ENCODE results near the gene BRAP.
A peak's percentile ranks its signal among the peaks of the same experiment; 100 is the strongest.
"Not testable (repeated sequence)": the region's sequence is repeated elsewhere in the genome, so short reads cannot be mapped to it uniquely, and the experiment has no call there.

The BRAP gene

DNA sequence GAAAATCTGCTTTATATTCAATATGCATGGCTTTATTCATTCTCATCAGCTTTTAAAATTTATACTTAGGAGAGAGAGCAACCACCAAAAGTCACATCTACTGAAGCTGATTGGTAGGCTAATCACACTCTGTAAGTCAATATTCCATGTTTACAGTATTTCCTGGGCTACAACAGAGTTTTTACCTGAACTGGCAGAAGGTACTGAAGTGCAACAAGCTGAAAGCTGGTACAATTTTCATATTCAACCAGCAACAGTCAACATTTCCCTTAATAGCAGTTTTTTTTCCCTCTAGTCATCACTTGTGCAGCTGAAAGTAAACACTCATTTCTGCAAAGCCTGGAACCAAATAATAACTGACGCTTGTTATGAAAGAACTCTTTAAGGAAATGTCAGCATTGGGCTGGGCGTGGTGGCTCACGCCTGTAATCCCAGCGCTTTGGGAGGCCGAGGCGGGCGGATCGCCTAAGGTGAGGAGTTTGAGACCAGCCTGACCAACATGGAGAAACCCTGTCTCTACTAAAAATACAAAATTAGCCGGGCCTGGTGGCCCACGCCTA lies 12.9 kb downstream of the BRAP start:
- peak; percentile 69 for DNase-seq

DNA sequence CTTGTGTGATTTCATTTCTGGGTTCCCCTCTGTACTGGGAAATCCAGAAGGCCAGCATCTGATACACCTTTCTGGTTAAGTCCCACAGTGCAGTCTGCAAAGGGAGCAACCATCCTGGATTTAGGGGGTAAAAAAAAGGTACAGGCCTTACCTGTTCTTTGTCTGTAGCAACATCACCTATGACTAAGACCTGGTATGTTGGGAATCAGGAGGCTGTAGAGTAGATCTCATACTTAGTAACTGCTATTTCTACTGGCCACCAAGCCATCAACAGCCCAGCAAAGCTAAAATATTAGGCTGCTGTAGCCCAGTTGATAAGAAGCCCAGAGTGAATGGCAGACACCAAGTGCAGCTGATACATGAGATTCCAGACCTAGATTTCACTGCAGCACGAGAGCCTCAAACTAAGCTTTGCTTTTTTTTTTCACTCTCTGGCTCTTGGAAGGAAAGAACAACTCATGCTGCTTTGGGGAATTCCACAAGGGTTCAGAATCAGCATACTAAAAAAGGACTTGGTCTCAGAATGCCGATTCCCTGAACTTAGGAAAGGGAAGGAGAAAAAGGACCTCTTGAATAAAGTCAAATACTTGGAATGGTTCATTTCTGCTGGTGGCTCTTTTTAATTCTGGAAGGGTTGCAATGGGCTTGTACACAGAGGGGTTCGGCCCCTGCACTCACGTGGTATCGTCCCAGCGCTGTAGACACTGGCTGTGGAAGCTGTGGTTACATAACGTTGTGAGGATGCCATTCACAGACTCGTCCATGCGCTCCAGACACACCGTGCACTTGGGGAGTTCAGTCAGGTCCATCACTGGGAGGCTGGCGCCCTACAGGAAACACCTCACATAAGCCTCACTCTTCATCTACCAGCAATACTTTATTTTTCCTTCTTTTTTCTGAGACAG lies 20.5 kb downstream of the BRAP start:
- no peak for DNase-seq

DNA sequence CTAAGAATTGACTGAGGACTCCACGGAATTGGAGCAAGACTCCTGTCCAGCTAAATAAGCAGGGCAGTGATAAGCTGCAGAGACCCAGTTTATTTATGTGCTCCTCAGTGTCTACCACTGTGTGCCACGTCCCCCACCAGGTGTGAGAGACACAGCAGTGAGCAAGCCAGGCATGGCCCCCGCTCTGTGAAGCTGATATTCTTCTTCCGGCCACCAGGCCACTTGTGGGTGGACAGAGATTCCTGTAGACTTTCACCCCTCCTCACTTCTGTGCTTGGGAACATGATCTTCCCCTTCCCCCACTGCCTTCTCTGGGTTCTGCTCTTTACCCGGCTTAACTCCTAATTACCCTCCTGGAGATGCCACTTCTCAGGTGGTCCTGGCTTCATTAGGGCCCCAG lies 21.3 kb downstream of the BRAP start:
- no peak for DNase-seq

DNA sequence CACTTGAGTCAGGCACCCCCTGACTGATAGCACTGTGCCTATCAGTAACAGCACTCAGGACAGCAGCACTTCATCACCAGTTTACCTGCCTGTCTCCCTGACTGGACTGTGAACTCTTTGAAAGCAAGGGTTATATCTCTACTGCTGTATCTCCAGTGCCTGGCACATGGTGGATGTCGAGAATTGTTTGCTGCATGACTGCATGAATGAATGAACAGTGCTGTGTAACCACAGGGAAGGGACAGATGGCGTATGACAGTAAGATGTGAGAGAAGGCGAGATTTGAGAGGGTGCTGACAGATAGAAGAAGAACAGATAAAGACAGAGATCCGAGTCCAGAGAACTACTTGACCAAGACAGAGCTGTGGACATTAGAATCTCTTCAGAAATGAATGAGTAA lies 29.7 kb downstream of the BRAP start:
- no peak for DNase-seq

DNA sequence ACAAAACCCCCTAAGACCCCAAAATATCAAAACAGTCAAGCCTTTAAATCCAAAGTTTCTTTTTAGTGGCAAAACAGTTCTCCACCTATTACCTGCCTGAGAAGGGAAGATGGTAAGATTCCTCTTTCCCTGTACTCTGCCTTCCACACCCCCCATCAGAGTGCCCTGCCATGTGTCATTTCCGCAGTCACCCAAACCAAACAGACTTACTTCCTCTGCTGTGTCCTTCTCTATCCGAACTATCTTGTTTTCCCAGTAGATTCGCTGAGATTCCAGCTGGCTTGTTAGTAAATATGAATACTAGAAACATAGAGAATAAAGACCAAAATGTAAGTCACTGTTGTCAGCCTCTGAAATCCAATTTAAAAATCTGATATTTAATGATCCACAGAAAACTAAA lies 30.4 kb downstream of the BRAP start:
- DNase-seq: no peak

DNA sequence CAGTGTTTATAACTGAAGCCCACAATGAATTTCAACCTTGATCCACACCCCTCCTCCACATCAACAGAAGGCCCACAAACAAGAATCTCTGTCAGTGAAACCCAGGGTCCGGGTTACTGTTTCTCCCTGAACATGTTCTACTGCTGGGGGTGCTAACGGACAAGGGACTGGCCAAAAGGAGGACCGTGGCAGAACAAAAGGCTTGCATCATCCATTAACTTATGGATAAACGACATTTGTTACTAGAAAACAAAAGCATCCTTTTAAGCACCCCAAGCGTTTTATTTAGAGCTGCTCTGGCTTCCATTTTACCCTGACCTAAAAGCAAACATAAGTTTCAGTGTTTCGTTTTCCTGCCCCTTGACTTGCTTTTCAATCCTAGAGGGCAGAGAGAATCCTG lies 32.2 kb downstream of the BRAP start:
- no peak for DNase-seq

DNA sequence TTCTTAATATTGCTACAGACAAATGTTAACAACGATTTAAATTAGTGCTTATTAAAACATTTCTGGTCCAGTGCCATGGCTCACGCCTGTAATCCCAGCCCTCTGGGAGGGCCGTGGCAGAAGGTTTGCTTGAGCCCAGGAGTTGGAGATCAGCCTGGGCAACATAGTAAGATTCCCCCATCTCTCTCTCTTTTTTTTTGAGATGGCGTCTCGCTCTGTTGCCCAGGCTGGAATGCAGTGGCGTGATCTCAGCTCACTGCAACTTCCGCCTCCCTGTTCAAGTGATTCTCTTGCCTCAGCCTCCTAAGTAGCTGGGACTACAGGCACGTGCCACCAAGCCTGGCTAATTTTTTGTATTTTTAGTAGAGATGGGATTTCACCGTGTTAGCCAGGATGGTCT lies 33.2 kb downstream of the BRAP start:
- DNase-seq: not testable (repeated sequence)

DNA sequence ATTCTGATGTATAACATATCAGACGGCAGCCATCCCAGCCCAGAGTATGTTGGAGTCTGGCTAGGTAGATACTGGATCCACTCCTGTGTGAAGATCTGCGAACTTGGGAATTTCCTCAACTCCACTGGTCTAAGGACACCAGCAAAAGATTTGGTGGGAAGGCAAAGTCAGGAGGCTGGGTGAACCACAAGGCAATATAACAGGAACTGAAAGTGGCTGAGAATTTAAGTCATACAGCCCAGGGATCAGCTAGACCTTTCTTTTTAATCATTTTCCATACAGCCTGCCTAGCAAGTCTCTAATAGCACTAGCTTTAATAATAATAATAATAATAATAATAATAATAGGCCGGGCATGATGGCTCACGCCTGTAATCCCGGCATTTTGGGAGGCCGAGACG lies 34.8 kb downstream of the BRAP start:
- no peak for DNase-seq

DNA sequence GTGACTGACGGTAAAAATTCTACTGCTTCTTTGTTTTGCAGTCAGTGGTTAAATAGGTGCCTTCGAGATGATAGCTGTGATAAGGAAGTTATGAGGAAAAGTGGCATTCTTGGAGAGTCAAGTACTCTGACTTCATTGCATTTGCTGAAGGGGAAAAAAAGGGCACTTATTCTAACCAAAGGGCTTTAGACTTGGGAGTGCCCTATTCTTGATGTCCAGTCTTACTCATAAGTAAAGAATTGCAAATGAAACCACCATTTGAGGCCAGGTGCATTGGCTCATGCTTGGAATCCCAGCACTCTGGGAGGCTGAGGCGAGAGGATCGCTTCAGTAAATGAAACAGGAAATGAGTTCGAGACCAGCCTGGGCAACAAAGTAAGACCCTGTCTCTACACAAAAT lies 40.3 kb downstream of the BRAP start:
- DNase-seq: no peak

DNA sequence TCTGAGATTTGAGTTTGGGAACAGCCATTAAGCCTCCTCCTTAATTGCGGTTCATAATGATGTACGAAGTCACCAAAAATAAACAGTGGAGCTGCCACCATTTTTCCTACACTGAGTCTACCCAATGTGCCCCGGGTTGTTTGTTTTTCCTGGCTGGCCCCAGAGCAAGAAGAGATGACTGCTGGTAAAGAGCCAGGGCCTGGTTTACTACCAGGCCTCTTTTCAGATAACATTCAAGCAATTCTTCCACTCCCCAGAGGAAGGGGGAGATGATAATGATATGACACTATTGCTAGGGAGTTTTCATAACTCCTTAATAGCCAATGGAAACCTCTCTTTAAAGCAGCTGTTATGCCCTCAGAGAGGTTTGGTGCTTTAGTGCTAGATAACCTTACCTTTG lies 42.3 kb downstream of the BRAP start:
- DNase-seq: no peak

DNA sequence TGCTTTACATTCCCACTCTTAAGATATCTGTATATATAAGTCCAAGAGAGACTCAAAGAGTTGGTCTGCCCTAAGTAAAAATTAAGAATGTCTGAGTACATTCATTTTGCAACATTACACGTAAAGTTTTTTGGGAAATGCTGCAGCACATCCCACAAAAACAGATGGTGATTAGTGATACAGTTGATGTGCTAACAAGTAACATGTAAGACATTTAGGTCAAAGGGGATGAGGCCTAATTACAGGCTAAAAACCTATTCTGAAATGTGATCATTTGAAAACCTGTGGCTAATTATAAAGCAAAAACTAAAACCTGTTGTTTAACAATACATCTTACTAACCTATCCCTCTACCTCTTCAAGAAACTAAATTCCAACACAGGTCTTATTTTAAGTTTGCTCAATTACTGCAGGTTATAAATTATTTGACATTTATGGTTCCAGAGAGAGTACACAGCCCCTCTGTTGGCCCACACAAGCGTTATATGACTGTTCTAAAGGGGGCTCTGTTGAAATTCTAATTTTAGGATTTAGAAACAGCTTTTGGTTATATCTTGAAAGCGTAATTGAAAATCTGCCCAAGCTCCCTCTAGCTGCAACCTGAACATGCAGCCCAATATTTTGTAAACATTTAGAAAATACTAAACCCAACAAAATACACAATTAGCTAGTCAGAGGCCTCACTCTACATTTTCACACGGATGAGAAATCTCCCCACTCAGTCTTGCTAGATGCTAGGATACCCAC lies 42.9 kb downstream of the BRAP start:
- no peak for DNase-seq

DNA sequence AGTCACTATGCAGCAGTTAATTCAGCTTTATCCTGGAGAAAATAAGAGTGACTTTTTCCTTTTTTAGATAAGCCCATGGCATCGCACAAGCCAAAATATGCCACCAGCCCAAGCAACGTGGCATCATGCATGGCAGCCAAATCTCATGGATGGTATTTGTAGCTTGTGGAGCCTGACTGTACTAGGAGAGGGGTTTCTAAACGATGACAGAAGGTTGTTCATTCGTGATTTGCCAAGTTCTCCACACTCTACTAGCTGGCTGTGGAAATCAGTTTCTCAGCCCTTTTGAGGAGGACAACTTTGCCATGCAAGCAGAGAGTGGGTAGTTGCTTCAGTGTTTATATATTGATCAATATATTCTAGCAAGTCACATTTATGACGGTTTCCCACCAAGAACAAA lies 45.2 kb downstream of the BRAP start:
- no peak for DNase-seq

DNA sequence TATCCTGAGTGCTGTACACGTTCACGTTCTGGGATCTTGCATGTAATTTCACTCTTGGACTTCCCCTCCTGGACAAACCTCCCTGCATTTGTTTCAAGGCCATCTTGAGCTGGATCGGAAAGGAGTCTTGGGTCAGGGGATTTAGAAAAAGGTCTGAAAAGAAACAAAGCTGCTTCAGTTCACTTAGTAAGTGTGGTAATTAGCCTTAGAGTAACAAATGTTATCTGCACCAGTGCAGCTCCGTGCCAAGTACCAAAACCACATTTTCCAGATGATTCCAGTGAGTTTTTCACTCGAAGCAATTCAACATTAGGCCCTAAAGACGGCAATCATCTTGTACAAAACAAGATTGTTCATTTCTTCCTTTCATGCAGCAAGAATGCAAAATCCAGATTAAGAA lies 47.2 kb downstream of the BRAP start:
- DNase-seq: no peak

DNA sequence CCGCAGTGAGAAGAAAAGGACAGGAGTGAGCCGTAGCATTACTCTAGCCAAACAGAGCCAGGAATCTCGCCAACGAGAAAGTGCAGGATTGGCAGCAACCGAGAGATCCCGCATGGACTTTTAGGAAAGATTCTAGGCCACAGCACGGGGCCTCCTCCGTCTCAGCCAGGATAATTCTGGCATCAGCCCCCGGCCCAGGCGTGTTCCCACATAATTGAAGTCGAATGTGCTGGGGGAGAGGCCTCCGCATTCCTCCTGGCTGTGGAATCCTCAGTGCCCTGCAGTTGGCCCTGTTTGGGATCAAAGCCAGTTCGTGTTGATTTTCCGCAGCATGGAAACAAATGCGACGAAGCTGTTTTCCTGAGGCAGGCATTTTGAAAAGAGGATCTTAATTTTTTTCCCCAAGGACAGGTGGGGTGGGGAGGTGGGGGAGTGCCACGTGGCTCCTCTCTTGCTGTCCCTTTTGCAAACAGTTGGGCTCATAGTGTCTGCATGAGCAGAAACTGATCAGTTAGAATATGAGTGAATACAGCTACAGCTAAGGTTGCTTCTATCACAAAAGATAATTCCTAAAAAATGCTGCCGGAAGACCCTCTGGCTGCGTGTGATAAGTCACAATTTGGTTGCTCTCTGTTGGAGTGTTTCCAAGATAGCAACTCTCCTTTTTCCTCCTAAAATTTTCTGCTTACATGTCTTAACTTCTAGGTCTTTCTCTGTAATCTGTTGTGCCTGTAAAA lies 49.4 kb downstream of the BRAP start:
- no peak for DNase-seq

DNA sequence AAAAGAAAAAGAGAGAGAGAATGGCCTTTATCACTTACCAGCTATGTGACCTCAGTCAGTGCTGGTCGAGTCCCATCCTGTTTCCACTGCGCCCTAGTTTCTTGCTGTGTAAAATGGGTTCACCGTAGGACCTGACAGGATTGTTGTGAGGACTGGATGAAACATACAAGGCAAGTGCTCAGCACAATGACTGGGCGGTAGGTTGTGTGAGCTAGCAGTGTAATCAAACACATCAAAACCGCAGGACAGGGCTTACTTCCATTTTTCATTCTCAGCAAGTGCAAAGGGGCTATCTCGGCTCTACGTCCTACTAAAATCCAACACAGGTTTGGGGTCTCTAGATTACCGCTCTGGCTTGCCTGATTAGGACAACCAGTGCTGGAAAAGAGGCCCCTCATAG lies 50.2 kb downstream of the BRAP start:
- DNase-seq: no peak

DNA sequence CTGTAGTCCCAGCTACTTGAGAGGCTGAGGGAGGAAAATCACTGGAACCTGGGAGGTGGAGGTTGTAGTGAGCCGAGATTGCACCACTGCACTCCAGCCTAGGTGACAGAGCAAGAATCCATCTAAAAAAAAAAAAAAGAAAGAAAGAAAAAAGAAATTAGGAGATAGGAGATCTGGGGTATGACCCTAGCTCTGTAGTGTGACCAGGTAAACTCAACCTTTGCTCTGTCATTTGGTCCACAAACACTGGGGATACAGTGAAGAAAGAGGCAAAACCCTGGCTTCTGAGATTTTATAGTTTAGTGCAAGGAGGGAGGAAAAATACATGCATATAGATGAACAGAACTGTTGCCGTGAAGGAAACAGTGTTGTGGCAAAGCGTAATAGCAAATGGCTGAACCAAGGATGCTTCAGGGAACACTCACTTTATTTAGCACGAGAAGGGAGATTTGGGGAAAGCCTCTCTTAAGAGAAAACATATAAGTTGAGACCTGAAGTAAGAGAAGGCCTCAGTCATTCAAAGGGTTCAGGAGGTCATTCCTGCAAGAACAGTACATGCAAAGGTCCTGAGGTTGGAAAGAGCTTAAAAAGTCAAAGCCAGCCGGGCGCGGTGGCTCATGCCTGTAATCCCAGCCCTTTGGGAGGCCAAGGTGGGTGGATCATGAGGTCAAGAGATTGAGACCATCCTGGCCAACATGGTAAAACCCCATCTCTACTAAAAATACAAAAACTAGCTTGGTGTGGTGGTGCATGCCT lies 57.1 kb downstream of the BRAP start:
- no peak for DNase-seq

DNA sequence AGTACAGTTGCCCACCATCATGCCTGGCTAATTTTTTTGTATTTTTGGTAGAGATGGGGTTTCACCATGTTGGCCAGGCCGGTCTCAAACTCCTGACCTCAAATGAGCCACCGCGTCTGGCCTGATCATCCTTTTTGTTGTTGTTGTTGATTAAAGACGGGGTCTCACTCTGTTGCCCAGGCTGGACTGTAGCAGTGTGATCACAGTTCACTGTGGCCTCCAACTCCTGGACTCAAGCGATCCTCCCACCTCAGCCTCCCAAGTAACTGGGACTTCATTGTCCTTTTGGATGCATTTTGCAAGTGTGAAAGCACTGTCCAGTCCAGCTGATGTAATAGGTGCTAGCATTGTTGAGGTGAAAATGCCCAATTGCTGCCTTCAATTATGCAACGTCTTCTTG lies 59.5 kb downstream of the BRAP start:
- DNase-seq: no peak

DNA sequence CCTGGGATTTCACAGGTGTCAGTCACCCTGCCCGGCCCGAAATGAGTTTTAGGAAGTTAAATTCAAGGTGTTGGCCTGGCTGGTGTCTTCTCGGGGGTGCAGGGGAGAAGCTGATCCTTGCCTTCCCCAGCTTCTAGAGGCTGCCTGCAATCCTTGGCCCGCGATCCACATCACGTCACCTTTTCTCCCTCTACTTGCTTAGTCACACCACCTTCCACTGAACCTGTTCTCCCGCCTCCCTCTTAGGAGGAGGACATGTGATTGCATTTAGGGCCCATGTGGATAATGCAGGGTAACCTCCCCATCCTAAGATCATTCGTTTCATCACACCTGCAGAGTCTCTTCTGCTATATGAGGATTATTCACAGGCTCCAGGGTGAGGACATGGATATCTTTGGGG lies 61.2 kb downstream of the BRAP start:
- DNase-seq: no peak

DNA sequence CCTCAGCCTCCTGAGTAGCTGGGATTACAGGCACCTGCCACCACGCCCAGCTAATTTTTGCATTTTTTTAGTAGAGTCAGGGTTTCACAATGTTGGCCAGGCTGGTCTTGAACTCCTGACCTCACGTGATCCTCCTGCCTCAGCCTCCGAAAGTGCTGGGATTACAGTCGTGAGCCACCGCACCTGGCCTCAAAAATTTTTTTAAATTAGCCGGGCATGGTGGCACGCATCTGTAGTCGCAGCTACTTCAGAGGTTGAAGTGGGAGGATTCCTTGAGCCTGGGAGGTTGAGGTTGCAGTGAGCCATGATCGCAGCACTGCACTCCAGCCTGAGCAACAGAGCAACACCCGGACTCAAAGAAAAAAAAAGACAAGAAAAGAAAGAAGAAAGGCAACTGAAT lies 67.9 kb downstream of the BRAP start:
- DNase-seq: not testable (repeated sequence)

DNA sequence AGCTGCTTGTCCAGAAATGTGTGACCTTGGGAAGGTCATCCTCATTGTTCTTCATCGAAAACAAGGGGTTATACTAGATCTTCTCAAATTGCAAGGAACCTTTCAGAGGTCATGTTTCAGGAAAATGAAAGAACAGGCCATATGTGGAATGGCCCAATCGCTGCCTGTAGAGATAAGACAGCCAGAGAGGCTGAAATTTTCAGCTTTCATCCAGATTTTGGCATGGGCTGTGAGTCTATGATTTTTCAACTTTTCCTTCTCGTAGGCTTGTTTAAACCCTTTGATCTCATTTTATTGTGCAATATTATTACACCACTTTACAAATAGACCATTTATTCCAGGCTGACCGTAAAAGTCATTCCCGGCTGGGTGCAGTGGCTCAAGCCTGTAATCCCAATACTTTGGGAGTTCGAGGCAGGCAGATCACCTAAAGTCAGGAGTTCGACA lies 69.6 kb downstream of the BRAP start:
- no peak for DNase-seq

DNA sequence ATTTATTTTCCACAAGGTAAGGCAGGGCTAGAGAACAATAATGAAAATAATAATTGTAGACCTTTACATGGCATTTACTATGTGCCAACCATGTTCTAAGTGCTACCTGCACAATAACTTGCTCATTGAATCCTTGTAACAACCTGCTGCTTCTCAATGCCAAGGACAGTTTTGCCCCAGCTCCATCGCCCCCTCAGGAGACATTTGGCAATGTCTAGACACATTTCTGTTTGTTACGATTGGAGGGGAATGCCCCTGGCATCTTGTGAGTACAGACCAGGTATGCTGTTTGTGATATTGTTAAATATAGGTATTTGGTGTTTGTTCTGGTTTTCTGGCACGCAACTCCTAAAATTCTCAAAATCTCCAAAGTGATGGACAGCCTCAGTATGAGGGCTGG lies 78.5 kb downstream of the BRAP start:
- DNase-seq: no peak

DNA sequence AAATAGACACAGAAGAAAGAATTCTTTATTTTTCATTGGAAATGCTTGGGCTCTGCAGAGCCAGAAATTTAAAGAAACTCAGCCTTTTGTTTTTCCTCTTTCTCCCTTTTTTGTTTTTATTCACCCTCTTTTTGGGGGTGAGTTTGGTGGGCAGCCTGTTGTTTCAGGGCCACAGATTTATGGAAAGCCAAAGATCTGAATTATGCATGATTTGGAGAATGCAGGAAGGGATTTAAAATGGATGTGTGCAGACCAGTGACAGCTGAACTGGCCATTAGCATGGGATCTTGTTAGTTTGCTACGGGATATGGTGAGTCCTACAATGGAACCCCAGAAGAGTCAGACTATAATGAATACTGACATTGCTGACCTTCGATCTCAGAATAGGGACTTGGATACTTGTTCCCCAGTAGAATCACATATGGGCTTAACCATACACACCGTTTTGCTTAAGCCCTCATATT lies 79.0 kb downstream of the BRAP start:
- DNase-seq: no peak
